ENCODE measurements around the gene PADI1.

Gene PADI1

GRCh38 chr1:17198476-17199258 is 6.3 kb upstream of the PADI1 start:
- no peak for FAIRE-seq

GRCh38 chr1:17199267-17200044 is 5.5 kb upstream of the PADI1 start:
- no peak for FAIRE-seq

- no peak for FAIRE-seq
Measured at GRCh38 chr1:17200246-17200645, 4.7 kb upstream of the PADI1 start.

GRCh38 chr1:17200756-17201155 is 4.2 kb upstream of the PADI1 start:
- no peak for FAIRE-seq

GRCh38 chr1:17201201-17202021 is 3.5 kb upstream of the PADI1 start:
- no peak for FAIRE-seq

- FAIRE-seq: no peak
Measured at GRCh38 chr1:17205652-17206051, 724 bp downstream of the PADI1 start.

GRCh38 chr1:17206196-17206595 is 1.3 kb downstream of the PADI1 start:
- FAIRE-seq: no peak

GRCh38 chr1:17207046-17207445 is 2.1 kb downstream of the PADI1 start:
- no peak for FAIRE-seq

GRCh38 chr1:17207540-17207939 is 2.6 kb downstream of the PADI1 start:
- no peak for FAIRE-seq

- no peak for FAIRE-seq
Measured at GRCh38 chr1:17207966-17208418, 3.1 kb downstream of the PADI1 start.

- no peak for FAIRE-seq
Measured at GRCh38 chr1:17208546-17208945, 3.6 kb downstream of the PADI1 start.

- no peak for FAIRE-seq
Measured at GRCh38 chr1:17209430-17209829, 4.5 kb downstream of the PADI1 start.

- no peak for FAIRE-seq
Measured at GRCh38 chr1:17210176-17210575, 5.2 kb downstream of the PADI1 start.

- no peak for FAIRE-seq
Measured at GRCh38 chr1:17211377-17211776, 6.4 kb downstream of the PADI1 start.

- no peak for FAIRE-seq
Measured at GRCh38 chr1:17212009-17212408, 7.1 kb downstream of the PADI1 start.

GRCh38 chr1:17212487-17213121 is 7.7 kb downstream of the PADI1 start:
- no peak for FAIRE-seq

GRCh38 chr1:17213148-17213781 is 8.3 kb downstream of the PADI1 start:
- no peak for FAIRE-seq

GRCh38 chr1:17213782-17214148 is 8.8 kb downstream of the PADI1 start:
- no peak for FAIRE-seq

- FAIRE-seq: no peak
Measured at GRCh38 chr1:17214876-17215544, 10.1 kb downstream of the PADI1 start.

GRCh38 chr1:17215545-17215890 is 10.6 kb downstream of the PADI1 start:
- FAIRE-seq: no peak

- no peak for FAIRE-seq
Measured at GRCh38 chr1:17216078-17216477, 11.2 kb downstream of the PADI1 start.

GRCh38 chr1:17217607-17218006 is 12.7 kb downstream of the PADI1 start:
- FAIRE-seq: no peak
